HepG2 (cell line): ENCODE results near the gene INAFM1. TPM values are rescaled to one million over a fixed set of nuclear protein-coding genes. Genes with fewer than 3 reads are reported as not detected.
A peak's percentile ranks its signal among the peaks of the same experiment; 100 is the strongest.

Source experiments
- AKAP8 ChIP-seq: sonication (generic); formaldehyde crosslinking; IDR thresholded peaks from 2 replicates; pipeline ENCODE4 v1.5.1; 2020; ENCODE audit warnings: mild to moderate bottlenecking, missing genetic modification reagents
- ARID3A ChIP-seq: IDR thresholded peaks from 2 replicates; pipeline ENCODE4 v1.6.1; 2012; ENCODE audit warnings: low read depth, low read length, improper control_type of control experiment
- HNF1A ChIP-seq, 2 experiments: sonication (generic) in 1 of 2; formaldehyde crosslinking in 1 of 2; IDR thresholded peaks; 2 replicates each; pipeline versions ENCODE4 v1.4.0 to v1.6.1; 2016 to 2020; ENCODE audit warnings: borderline replicate concordance in 1 of 2, low read depth in 1 of 2, mild to moderate bottlenecking in 1 of 2, missing genetic modification reagents in 1 of 2
- PBX2 ChIP-seq: IDR thresholded peaks from 2 replicates; pipeline ENCODE4 v1.6.1; 2016; ENCODE audit warnings: control low read depth
- POLR2A ChIP-seq, 2 experiments: IDR thresholded peaks; 2 replicates each; pipeline ENCODE4 v1.6.1; 2011; ENCODE audit warnings: low read depth in 2 of 2, low read length in 2 of 2, mild to moderate bottlenecking in 1 of 2, moderate library complexity in 1 of 2; ENCODE audit not compliant: insufficient read depth in 1 of 2
- POLR2AphosphoS2 ChIP-seq: IDR thresholded peaks from 2 replicates; pipeline ENCODE4 v1.6.1; 2011; ENCODE audit warnings: low read depth, low read length, improper control_type of control experiment
- SIN3B ChIP-seq: fragments of 150-350 bp; IDR thresholded peaks from 2 replicates; pipeline ENCODE4 v1.6.1; 2014; ENCODE audit warnings: low read length
- SOX6 ChIP-seq, 2 experiments: fragments of 450-650 bp in 1 of 2; sonication (generic) in 1 of 2; formaldehyde crosslinking in 1 of 2; IDR thresholded peaks; 2 replicates each; pipeline versions ENCODE4 v1.4.0 to v1.6.1; 2017 to 2020; ENCODE audit warnings: antibody characterized with exemption in 1 of 2, mild to moderate bottlenecking in 1 of 2, missing genetic modification reagents in 1 of 2
- ZBTB7B ChIP-seq: sonication (generic); formaldehyde crosslinking; IDR thresholded peaks from 2 replicates; pipeline ENCODE4 v1.4.0; 2020; ENCODE audit warnings: missing genetic modification reagents
- ZNF639 ChIP-seq: conservative IDR thresholded peaks from 2 replicates; pipeline ENCODE4 v1.6.1; 2018; ENCODE audit warnings: missing genetic modification reagents
- ZNF644 ChIP-seq: IDR thresholded peaks from 2 replicates; pipeline ENCODE4 v1.6.1; 2016; ENCODE audit warnings: low read depth
- polyA plus RNA-seq, 8 experiments: library from polyadenylated mRNA; depleted of rRNA in 3 of 8; stranded (reverse) in 7 of 8; unstranded in 1 of 8; fragments of >200 nt; fragmentation: Illumina TruSeq in 4 of 8; extraction: Trizol in 4 of 8; gene quantifications; 2 replicates each; pipeline versions ENCODE4 v1.2.1 to v1.2.3, GENCODE V29; 2011 to 2016; ENCODE audit warnings: low read depth in 4 of 8, missing spikeins in 1 of 8, mixed read lengths in 1 of 8; ENCODE audit not compliant: insufficient read depth in 1 of 8
- total RNA-seq, 5 experiments: library from RNA; depleted of rRNA; stranded (reverse); fragments of >200 nt; fragmentation: Illumina TruSeq; extraction: Trizol; gene quantifications; 2 replicates each; pipeline ENCODE4 v1.2.3, GENCODE V29; 2016; ENCODE audit warnings: low read depth in 1 of 5
- TF ChIP-seq, protein P1 (sequence below): sonication (generic); formaldehyde crosslinking; IDR thresholded peaks from 2 replicates; pipeline ENCODE4 v1.8.1; 2023; ENCODE audit warnings: mild to moderate bottlenecking, moderate library complexity, missing genetic modification reagents
- TF ChIP-seq, protein P2 (sequence below): sonication (generic); formaldehyde crosslinking; IDR thresholded peaks from 2 replicates; pipeline ENCODE4 v1.4.0; 2020; ENCODE audit warnings: mild to moderate bottlenecking, low read depth, missing genetic modification reagents
- TF ChIP-seq, protein P3 (sequence below): sonication (generic); formaldehyde crosslinking; IDR thresholded peaks from 2 replicates; pipeline ENCODE4 v1.5.0; 2020; ENCODE audit warnings: mild to moderate bottlenecking, missing genetic modification reagents

The INAFM1 gene
- total and polyA plus RNA-seq, 2 of the 13 experiments (the other 11 are each of a cell fraction or from before 2014, with no cell fraction given), result 0.88 to 1.9 TPM

DNA sequence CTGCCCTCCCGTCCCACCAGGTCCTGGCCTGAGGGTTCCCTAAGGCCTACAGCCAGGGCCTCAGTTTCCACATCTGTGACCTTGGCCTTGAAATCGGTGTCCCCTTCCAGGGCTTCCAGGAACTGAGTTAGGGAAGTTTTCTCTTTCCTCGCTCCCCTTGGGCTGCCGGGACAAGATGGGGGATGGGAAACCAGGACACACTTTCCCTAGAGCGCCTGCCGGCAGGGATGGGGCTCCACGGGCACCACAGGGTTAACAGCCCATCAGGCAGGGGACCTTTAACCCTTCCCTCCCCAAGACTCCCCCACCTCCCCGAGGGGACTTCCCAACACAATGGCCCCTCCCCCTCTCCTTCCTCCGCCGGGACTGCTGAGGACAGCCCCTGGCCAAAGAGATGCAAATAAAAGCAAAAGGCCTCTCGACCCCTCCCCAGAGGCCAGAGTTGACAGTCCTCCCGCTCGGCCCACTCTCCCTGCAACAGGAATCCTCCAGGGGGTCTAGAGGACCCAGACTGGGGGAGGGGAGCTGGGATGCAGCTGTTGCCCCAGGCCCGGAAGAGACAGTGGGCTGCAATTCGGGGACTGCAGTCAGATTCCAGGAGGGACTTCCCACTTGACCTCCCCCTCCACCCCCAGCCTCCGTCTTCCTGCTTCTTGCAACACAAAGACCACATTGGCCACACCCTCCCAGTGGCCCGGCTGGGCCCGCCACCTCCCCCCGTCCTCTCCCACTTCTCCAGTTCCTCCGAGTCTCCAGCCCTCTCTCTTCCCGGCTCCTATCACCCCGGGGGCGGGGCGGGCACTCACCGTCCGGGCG lies 47.1 kb upstream of the INAFM1 start (continued):
- no peak for TF ChIP-seq ZNF639
- no peak for TF ChIP-seq ZNF644
- no peak for TF ChIP-seq SOX6 (IDR thresholded peaks at IDR 0.05)
- peak; percentile 74 for TF ChIP-seq SOX6 (CRISPR knock-in tag; IDR thresholded peaks at IDR 0.05)
- TF ChIP-seq ZBTB7B (CRISPR knock-in tag), result peak; percentile 82
- TF ChIP-seq PBX2 (CRISPR knock-in tag), result no peak
- no peak; the same call in 1 of the 2 replicates for TF ChIP-seq AKAP8 (CRISPR knock-in tag)
- no peak; a peak in 4 of 4 replicates for TF ChIP-seq POLR2A (IDR thresholded peaks at IDR 0.05; ENCODE audit: insufficient read depth in 1 of 2, low read depth in 2 of 2, low read length in 2 of 2)
- TF ChIP-seq ARID3A, result no peak
- TF ChIP-seq, protein P1, sequence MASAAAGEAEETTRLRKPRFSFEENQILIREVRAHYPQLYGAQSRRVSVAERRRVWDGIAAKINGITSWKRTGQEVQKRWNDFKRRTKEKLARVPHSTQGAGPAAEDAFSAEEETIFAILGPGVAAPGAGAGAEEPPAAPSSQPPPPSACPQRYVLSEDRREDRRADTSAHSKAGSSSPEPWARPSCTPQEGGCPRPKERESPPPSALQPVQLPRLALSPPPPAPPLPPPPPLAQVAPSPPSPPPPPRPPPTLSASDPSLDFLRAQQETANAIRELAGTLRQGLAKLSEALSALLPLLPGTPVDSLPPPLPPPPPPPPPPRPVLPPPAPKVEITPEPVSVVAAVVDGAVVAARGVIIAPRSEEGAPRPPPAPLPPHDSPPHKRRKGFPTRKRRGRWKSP (CRISPR knock-in tag), result no peak
- TF ChIP-seq POLR2AphosphoS2, result no peak; the same call in 1 of the 2 replicates
- TF ChIP-seq HNF1A (IDR thresholded peaks at IDR 0.05; ENCODE audit: low read depth), result peak; percentile 21; the same call in 1 of the 2 replicates
- TF ChIP-seq HNF1A (CRISPR knock-in tag; IDR thresholded peaks at IDR 0.05; ENCODE audit: borderline replicate concordance), result peak; percentile 48; the same call in 1 of the 2 replicates
- TF ChIP-seq, protein P2, sequence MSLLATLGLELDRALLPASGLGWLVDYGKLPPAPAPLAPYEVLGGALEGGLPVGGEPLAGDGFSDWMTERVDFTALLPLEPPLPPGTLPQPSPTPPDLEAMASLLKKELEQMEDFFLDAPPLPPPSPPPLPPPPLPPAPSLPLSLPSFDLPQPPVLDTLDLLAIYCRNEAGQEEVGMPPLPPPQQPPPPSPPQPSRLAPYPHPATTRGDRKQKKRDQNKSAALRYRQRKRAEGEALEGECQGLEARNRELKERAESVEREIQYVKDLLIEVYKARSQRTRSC (CRISPR knock-in tag), result no peak
- TF ChIP-seq SIN3B, result no peak; the same call in 1 of the 2 replicates
- TF ChIP-seq, protein P3, sequence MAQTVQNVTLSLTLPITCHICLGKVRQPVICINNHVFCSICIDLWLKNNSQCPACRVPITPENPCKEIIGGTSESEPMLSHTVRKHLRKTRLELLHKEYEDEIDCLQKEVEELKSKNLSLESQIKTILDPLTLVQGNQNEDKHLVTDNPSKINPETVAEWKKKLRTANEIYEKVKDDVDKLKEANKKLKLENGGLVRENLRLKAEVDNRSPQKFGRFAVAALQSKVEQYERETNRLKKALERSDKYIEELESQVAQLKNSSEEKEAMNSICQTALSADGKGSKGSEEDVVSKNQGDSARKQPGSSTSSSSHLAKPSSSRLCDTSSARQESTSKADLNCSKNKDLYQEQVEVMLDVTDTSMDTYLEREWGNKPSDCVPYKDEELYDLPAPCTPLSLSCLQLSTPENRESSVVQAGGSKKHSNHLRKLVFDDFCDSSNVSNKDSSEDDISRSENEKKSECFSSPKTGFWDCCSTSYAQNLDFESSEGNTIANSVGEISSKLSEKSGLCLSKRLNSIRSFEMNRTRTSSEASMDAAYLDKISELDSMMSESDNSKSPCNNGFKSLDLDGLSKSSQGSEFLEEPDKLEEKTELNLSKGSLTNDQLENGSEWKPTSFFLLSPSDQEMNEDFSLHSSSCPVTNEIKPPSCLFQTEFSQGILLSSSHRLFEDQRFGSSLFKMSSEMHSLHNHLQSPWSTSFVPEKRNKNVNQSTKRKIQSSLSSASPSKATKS (CRISPR knock-in tag), result 0 out of 2 replicates have a peak, but pooled peaks have one; percentile 84
